ENCODE results near the gene SPIRE2. TPM values are rescaled to one million over a fixed set of nuclear protein-coding genes. Genes with fewer than 3 reads are reported as not detected.
"Not testable (repeated sequence)": the region's sequence is repeated elsewhere in the genome, so short reads cannot be mapped to it uniquely, and the experiment has no call there.

The SPIRE2 gene
- total and polyA plus RNA-seq, 11 donors, result 0.31 to 2.3 (median 1.3) TPM

GRCh38 chr16:89912143-89912542, 83.9 kb downstream of the SPIRE2 start:
- no peaks in the 10 kb centered on the region for H3K27me3 ChIP-seq
- no peak for TF ChIP-seq POLR2A (IDR thresholded peaks at IDR 0.05)
- TF ChIP-seq CTCF (IDR thresholded peaks at IDR 0.05), result no peak
- H3K4me1 ChIP-seq, result peaks cover 0 to 12% (median 8%) of the 10 kb centered on the region in 12 donors
- 75 to 96% (median 91%) methylated on average over 6 to 13 of the region's 13 CpGs for WGBS, 4 donors
- ATAC-seq, result no peak
- no peak overlapping the region for H3K4me3 ChIP-seq
- intact Hi-C loops (cut with DNase I), result no loop called here
- no peak for DNase-seq
- H3K9me3 ChIP-seq, result no peaks in the 10 kb centered on the region
- H3K36me3 ChIP-seq, result peaks cover 0 to 39% (median 32%) of the 10 kb centered on the region in 9 donors
- H3K27ac ChIP-seq, result no peak overlapping the region

DNA sequence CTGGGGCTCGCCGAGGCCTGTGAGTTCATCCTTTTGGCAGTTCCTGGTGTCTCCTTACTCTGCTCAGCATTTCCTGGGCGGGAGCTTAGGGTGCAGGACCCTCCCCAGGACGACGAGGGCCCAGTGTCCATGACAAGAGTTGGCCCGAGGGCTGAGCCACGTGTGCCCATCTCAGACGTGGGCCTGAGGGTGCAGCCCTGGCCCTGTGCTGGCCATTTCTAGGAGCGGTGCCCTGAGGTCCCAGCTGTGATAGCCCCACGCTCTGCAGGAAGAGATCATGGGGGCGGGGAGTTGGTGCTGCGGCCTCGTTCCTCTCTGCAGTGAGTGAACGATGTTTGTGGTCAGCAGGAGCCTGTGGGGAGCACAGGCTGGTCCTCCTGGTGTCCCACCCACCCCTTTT, 84.4 kb downstream of the SPIRE2 start:
- DNase-seq (no peak), ATAC-seq (no peak)
- intact Hi-C loops (cut with DNase I), result no loop called here
- WGBS, 4 donors, result 76 to 100% (median 81%) methylated on average over 2 to 14 of the region's 14 CpGs
- Histone ChIP-seq H3K4me3 (no peak overlapping the region), H3K36me3 (peaks cover 0 to 39% (median 32%) of the 10 kb centered on the region in 9 donors), H3K9me3 (no peaks in the 10 kb centered on the region), H3K27ac (no peak overlapping the region), H3K27me3 (no peaks in the 10 kb centered on the region), H3K4me1 (peaks cover under 1 to 17% (median 12%) of the 10 kb centered on the region in 12 donors)
- TF ChIP-seq CTCF (IDR thresholded peaks at IDR 0.05) (no peak), POLR2A (IDR thresholded peaks at IDR 0.05) (no peak)

- intact Hi-C loops (cut with DNase I), result no loop called here
These were observed 85.4 kb downstream of the SPIRE2 start for GRCh38 chr16:89913408-89914387.

DNA sequence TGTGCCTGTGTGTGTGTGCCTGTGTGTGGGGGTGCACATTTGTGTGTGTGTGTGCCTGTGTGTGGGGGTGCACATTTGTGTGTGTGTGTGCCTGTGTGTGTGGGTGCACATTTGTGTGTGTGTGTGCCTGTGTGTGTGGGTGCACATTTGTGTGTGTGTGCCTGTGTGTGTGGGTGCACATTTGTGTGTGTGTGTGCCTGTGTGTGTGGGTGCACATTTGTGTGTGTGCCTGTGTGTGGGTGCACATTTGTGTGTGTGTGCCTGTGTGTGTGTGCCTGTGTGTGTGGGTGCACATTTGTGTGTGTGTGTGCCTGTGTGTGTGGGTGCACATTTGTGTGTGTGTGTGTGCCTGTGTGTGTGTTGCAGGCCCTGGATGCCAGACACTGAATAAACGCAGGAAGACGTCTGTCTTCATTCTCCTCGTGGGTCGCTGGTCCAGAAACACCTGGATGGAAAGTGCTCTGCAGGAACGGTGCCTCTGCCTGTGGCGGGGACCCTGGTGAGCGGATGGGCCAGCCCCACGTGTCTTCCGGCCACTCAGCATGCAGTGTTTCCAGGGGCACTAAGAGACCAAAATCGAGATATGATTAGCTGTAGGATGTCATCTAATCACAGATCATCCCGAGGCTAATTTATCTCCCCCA, 86.5 kb downstream of the SPIRE2 start:
- H3K4me3 ChIP-seq, DNase-seq, H3K27me3 ChIP-seq, H3K9me3 ChIP-seq, H3K27ac ChIP-seq, ATAC-seq: not testable (repeated sequence)
- H3K36me3 ChIP-seq, result peaks cover 0 to 32% (median 23%) of the 10 kb centered on the region in 9 donors
- 56 to 72% (median 66%) methylated on average over 4 to 11 of the region's 11 CpGs for WGBS, 4 donors
- intact Hi-C loops (cut with DNase I), result loop anchor here in 2 of 10 donors (5.0 kb wide), 1 partner anchor 42 kb away; the partner anchor contains the start of gene TCF25 (in 2 of the 2)
- H3K4me1 ChIP-seq, result peaks cover 7 to 30% (median 27%) of the 10 kb centered on the region in 12 donors

More at GRCh38 chr16:89913408-89914387, 85.4 kb downstream of the SPIRE2 start:
- no peak overlapping the region for H3K4me3 ChIP-seq
- H3K27me3 ChIP-seq, result peaks cover 0 to 2% (median 0%) of the 10 kb centered on the region in 9 donors
- no peak for DNase-seq
- TF ChIP-seq POLR2A (IDR thresholded peaks at IDR 0.05) (no peak), CTCF (IDR thresholded peaks at IDR 0.05) (no peak)
- H3K9me3 ChIP-seq, result no peaks in the 10 kb centered on the region
- ATAC-seq, result no peak
- H3K27ac ChIP-seq, result no peak overlapping the region
- WGBS, 4 donors, result 80 to 88% (median 84%) methylated on average over 27 to 30 of the region's 30 CpGs
- H3K4me1 ChIP-seq, result peaks cover 7 to 28% (median 23%) of the 10 kb centered on the region in 12 donors
- peaks cover 0 to 39% (median 31%) of the 10 kb centered on the region in 9 donors for H3K36me3 ChIP-seq
